Measurements from ENCODE around the gene AGAP1.

DNA sequence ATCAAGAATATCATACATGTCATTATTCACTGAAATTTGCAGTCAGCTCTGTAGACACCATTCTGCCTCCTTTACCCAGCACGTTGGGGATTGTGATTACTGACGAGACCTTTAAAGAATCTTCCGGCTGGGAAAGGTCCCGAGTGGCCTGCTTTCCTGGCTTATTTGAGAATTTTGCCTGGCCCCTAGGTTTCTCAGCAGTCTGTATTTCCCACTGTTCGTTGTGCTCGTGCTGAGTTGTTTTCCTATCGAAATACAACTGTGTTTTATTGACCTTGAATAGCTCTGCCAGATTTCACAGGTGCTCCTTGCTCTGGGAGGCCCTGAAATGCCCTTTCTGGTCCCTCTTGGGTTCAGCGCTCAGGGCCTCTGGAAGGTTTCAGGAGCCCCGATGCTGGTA lies 94.9 kb downstream of the AGAP1 start:
- TF ChIP-seq, protein P1, sequence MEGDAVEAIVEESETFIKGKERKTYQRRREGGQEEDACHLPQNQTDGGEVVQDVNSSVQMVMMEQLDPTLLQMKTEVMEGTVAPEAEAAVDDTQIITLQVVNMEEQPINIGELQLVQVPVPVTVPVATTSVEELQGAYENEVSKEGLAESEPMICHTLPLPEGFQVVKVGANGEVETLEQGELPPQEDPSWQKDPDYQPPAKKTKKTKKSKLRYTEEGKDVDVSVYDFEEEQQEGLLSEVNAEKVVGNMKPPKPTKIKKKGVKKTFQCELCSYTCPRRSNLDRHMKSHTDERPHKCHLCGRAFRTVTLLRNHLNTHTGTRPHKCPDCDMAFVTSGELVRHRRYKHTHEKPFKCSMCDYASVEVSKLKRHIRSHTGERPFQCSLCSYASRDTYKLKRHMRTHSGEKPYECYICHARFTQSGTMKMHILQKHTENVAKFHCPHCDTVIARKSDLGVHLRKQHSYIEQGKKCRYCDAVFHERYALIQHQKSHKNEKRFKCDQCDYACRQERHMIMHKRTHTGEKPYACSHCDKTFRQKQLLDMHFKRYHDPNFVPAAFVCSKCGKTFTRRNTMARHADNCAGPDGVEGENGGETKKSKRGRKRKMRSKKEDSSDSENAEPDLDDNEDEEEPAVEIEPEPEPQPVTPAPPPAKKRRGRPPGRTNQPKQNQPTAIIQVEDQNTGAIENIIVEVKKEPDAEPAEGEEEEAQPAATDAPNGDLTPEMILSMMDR (IDR thresholded peaks at IDR 0.05), result no peak
- TF ChIP-seq POLR2A (IDR thresholded peaks at IDR 0.05) (no peak), POLR2AphosphoS5 (IDR thresholded peaks at IDR 0.05; ENCODE audit: insufficient read depth in 1 of 2, low read depth in 1 of 2) (no peak)

All from vagina (tissue), 2 donors.